ENCODE results near the gene EFCAB6. TPM values are rescaled to one million over a fixed set of nuclear protein-coding genes. Genes with fewer than 3 reads are reported as not detected.

Gene EFCAB6
- total and polyA plus RNA-seq, 3 donors from 2014 or later, result 41.3 to 108 (median 81.5) TPM

DNA sequence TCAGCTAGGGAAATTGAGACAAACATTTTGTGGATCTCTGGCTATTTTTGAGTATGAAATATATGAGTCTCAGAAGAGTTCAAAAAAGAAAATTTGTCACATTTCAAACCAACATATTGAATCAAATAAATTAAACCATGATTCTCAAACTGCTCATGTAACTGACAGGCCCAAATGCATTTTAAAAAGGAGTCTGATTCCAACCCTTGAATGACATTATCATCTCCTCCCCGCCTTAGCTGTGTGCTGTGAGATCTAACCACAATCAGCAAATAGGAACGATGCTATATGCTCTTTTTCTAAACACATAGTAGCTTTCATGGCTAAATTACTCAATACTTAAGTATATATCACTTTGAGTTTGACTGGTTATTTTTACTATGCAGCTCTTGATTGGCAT is 57.1 kb downstream of the EFCAB6 start:
- WGBS, 2 donors, result 75 to 87% methylated on average over 2 of the region's 2 CpGs
- TF ChIP-seq, protein P1, sequence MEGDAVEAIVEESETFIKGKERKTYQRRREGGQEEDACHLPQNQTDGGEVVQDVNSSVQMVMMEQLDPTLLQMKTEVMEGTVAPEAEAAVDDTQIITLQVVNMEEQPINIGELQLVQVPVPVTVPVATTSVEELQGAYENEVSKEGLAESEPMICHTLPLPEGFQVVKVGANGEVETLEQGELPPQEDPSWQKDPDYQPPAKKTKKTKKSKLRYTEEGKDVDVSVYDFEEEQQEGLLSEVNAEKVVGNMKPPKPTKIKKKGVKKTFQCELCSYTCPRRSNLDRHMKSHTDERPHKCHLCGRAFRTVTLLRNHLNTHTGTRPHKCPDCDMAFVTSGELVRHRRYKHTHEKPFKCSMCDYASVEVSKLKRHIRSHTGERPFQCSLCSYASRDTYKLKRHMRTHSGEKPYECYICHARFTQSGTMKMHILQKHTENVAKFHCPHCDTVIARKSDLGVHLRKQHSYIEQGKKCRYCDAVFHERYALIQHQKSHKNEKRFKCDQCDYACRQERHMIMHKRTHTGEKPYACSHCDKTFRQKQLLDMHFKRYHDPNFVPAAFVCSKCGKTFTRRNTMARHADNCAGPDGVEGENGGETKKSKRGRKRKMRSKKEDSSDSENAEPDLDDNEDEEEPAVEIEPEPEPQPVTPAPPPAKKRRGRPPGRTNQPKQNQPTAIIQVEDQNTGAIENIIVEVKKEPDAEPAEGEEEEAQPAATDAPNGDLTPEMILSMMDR (IDR thresholded peaks at IDR 0.05), result no peak
- TF ChIP-seq POLR2A (IDR thresholded peaks at IDR 0.05), result no peak
- H3K27ac ChIP-seq, result no peak overlapping the region
- H3K4me3 ChIP-seq, result no peak overlapping the region
- DNase-seq, result no peak
- intact Hi-C loops (cut with DNase I; ENCODE audit: low total_unique reads), result no loop called here
- H3K27me3 ChIP-seq, result no peaks in the 10 kb centered on the region
- no peaks in the 10 kb centered on the region for H3K36me3 ChIP-seq (ENCODE audit: low read depth, missing control alignments)
- no peaks in the 10 kb centered on the region for H3K4me1 ChIP-seq
- H3K9me3 ChIP-seq, result no peaks in the 10 kb centered on the region

DNA sequence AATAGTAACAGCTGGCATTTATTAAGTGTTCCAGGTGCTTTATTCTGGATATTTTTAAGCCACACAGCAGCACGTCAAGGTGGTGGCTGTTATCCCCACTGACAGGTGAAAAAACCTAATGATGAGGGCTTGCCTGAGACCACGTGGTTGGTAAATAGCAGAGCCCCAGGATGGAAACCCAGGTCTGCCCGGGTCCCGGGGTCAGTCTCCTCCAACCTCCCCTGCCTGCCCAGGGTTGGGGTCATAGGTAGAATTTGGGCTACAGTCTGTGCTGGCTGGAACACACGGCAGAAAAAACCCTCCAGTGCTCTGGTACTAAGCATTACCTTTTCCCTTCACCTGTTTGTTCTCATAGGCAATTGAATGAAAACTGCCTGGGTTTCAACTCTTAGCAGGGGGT is 57.9 kb downstream of the EFCAB6 start:
- DNase-seq, result no peak
- H3K4me3 ChIP-seq, result no peak overlapping the region
- TF ChIP-seq, protein P1 (IDR thresholded peaks at IDR 0.05), result no peak
- TF ChIP-seq POLR2A (IDR thresholded peaks at IDR 0.05), result no peak
- H3K4me1 ChIP-seq, result no peaks in the 10 kb centered on the region
- H3K9me3 ChIP-seq, result no peaks in the 10 kb centered on the region
- no peaks in the 10 kb centered on the region for H3K27me3 ChIP-seq
- H3K27ac ChIP-seq, result no peak overlapping the region
- intact Hi-C loops (cut with DNase I; ENCODE audit: low total_unique reads), result no loop called here
- WGBS, 2 donors, result 78 to 90% methylated on average over 5 of the region's 5 CpGs
- H3K36me3 ChIP-seq (ENCODE audit: low read depth, missing control alignments), result no peaks in the 10 kb centered on the region

DNA sequence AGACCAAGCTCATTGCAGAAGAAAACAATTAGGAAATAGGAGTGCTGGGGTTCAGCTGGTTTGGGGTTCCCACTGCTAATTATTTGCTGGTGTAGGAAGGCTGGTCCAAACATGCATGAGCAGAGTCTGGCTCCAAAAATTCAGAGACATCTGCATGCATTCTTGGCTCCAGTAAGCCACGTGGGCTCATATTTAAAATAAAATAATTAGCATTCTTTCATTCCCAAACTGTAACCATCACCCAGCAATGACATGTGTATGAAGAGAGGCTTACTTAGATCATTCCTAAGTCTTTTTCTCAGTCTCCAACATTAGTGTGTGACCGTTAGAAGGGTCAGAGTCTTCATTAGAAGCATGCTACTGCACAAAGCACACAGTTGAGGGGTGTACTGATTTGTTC is 58.4 kb downstream of the EFCAB6 start:
- H3K36me3 ChIP-seq (ENCODE audit: low read depth, missing control alignments), result no peaks in the 10 kb centered on the region
- no peak for DNase-seq
- 85 to 88% methylated on average over 2 of the region's 2 CpGs for WGBS, 2 donors

DNA sequence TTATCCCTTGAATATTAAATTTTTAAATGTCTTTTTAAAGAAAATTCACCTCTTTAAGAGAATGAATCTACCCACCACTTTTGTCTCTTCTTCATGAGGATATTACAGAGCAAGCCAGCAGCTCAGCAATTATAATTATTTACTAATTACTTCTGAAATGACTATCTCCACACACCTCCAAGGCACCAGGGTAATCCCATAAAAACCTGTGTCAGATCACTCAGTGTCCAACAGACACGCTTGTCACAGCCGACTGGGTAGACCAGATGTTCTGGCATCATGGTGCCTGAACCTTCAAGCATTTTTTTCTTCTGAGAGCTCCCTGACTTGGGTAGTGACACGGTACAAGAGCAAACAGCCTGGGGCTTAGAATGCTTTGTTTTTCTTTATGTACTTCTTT is 61.4 kb downstream of the EFCAB6 start:
- 85 to 93% methylated on average over 3 of the region's 3 CpGs for WGBS, 2 donors
- Histone ChIP-seq H3K9me3 (no peaks in the 10 kb centered on the region), H3K27me3 (no peaks in the 10 kb centered on the region), H3K36me3 (ENCODE audit: low read depth, missing control alignments) (no peaks in the 10 kb centered on the region), H3K27ac (no peak overlapping the region), H3K4me3 (no peak overlapping the region), H3K4me1 (no peaks in the 10 kb centered on the region)
- intact Hi-C loops (cut with DNase I; ENCODE audit: low total_unique reads), result no loop called here
- no peak for DNase-seq
- TF ChIP-seq, protein P1 (IDR thresholded peaks at IDR 0.05), result no peak
- no peak for TF ChIP-seq POLR2A (IDR thresholded peaks at IDR 0.05)

More for the DNA sequence above, 58.4 kb downstream of the EFCAB6 start:
- TF ChIP-seq POLR2A (IDR thresholded peaks at IDR 0.05), result no peak
- TF ChIP-seq, protein P1 (IDR thresholded peaks at IDR 0.05), result no peak
- no peak overlapping the region for H3K4me3 ChIP-seq
- no peaks in the 10 kb centered on the region for H3K27me3 ChIP-seq
- H3K9me3 ChIP-seq, result no peaks in the 10 kb centered on the region
- intact Hi-C loops (cut with DNase I; ENCODE audit: low total_unique reads), result no loop called here
- no peaks in the 10 kb centered on the region for H3K4me1 ChIP-seq
- H3K27ac ChIP-seq, result no peak overlapping the region

DNA sequence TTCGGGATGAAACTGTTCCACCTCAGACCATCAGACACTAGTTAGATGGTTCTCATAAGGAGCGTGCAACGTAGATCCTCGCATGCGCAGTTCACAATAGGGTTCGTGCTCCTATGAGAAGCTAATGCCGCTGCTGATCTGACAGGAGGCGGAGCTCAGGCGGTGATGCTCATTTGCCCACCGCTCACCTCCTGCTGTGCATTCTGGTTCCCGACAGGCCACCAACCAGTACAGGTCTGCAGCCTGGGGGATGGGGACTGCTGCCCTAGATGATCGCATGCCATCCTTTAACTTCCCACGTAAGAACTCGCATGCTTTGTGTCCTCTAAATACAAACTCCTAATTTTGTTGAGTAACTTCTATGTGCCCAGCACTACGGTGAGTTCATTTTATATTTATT is 62.6 kb downstream of the EFCAB6 start:
- DNase-seq, result no peak
- intact Hi-C loops (cut with DNase I; ENCODE audit: low total_unique reads), result no loop called here

More for the DNA sequence above, 62.6 kb downstream of the EFCAB6 start:
- TF ChIP-seq, protein P1 (IDR thresholded peaks at IDR 0.05), result no peak
- no peak for TF ChIP-seq POLR2A (IDR thresholded peaks at IDR 0.05)
- Histone ChIP-seq H3K4me3 (no peak overlapping the region), H3K27me3 (no peaks in the 10 kb centered on the region), H3K36me3 (ENCODE audit: low read depth, missing control alignments) (no peaks in the 10 kb centered on the region), H3K27ac (no peak overlapping the region), H3K4me1 (no peaks in the 10 kb centered on the region), H3K9me3 (no peaks in the 10 kb centered on the region)
- 81 to 89% methylated on average over 15 of the region's 15 CpGs for WGBS, 2 donors
